Endothelial cell of umbilical vein (primary cell): ENCODE data around the gene CARD11.

Source experiments
- CTCF ChIP-seq, 2 donors: IDR thresholded peaks; 1 replicate in 1 of 2; 2 replicates in 1 of 2; pipeline ENCODE4 v1.5.1; 2011; ENCODE audit warnings: low read length in 2 of 2, mild to moderate bottlenecking in 2 of 2, moderate library complexity in 2 of 2, control low read depth in 1 of 2, inconsistent platforms in 1 of 2, low read depth in 1 of 2; ENCODE audit not compliant: insufficient read depth in 1 of 2; ENCODE audit errors: extremely low read depth in 1 of 2
- EZH2 ChIP-seq: IDR thresholded peaks from 2 replicates; pipeline ENCODE4 v1.6.1; 2012; ENCODE audit warnings: borderline replicate concordance, low read depth, mild to moderate bottlenecking, moderate library complexity, low read length, inconsistent platforms; ENCODE audit not compliant: severe bottlenecking
- FOS ChIP-seq: IDR thresholded peaks from 2 replicates; pipeline ENCODE4 v1.6.1; 2011; ENCODE audit warnings: mild to moderate bottlenecking, low read length, moderate library complexity, borderline replicate concordance; ENCODE audit not compliant: insufficient read depth
- GATA2 ChIP-seq: IDR thresholded peaks from 2 replicates; pipeline ENCODE4 v1.7.0; 2011; ENCODE audit warnings: low read depth, mild to moderate bottlenecking, moderate library complexity, mixed read lengths, low read length; ENCODE audit not compliant: insufficient read length, insufficient read depth
- JUN ChIP-seq: IDR thresholded peaks from 2 replicates; pipeline ENCODE4 v1.6.1; 2011; ENCODE audit warnings: borderline replicate concordance, low read depth; ENCODE audit not compliant: insufficient read length, insufficient read depth
- MAX ChIP-seq: IDR thresholded peaks from 2 replicates; pipeline ENCODE4 v1.6.1; 2011; ENCODE audit not compliant: insufficient read depth, insufficient read length
- MYC ChIP-seq: IDR thresholded peaks from one replicate; pipeline ENCODE4 v1.6.1; 2011; ENCODE audit warnings: mild to moderate bottlenecking, low read depth, low read length
- POLR2A ChIP-seq: IDR thresholded peaks from 2 replicates; pipeline ENCODE4 v1.6.1; 2012; ENCODE audit warnings: low read depth, mild to moderate bottlenecking, control low read depth, low read length
- POLR2AphosphoS5 ChIP-seq: IDR thresholded peaks from 2 replicates; pipeline ENCODE4 v1.6.1; 2012; ENCODE audit warnings: low read depth, mild to moderate bottlenecking, control low read depth, low read length, moderate library complexity; ENCODE audit not compliant: insufficient read depth

GRCh38 chr7:2870471-2870931, 173.2 kb downstream of the CARD11 start:
- peak; percentile 23 for TF ChIP-seq POLR2A
- TF ChIP-seq CTCF (IDR thresholded peaks at IDR 0.05; ENCODE audit: extremely low read depth in 1 of 2, insufficient read depth in 1 of 2, low read depth in 1 of 2, low read length in 2 of 2) = no peak
- TF ChIP-seq MAX = no peak
- no peak for TF ChIP-seq MYC
- TF ChIP-seq POLR2AphosphoS5 = peak; percentile 26
- TF ChIP-seq EZH2 = no peak
- TF ChIP-seq FOS = peak; percentile 17
- no peak for TF ChIP-seq JUN
- no peak for TF ChIP-seq GATA2
